Liver (tissue), 3 donors: ENCODE measurements around the gene SPRR2E.

Experiments
- CTCF ChIP-seq: fragments of 150-350 bp; IDR thresholded peaks from 2 replicates; pipeline ENCODE4 v1.5.1; 2017; ENCODE audit warnings: improper control_type of control experiment, low read depth, low read length; ENCODE audit not compliant: missing input control
- GABPA ChIP-seq, 2 donors: IDR thresholded peaks in 1 of 2; conservative IDR thresholded peaks in 1 of 2; 2 replicates each; pipeline ENCODE4 v1.6.1; 2016; ENCODE audit warnings: antibody characterized with exemption in 2 of 2, mild to moderate bottlenecking in 1 of 2, moderate library complexity in 1 of 2
- JUND ChIP-seq, 2 donors: IDR thresholded peaks; 2 replicates each; pipeline ENCODE4 v1.6.1; 2016; ENCODE audit warnings: antibody characterized with exemption in 2 of 2
- RAD21 ChIP-seq, 2 donors: IDR thresholded peaks; 2 replicates each; pipeline ENCODE4 v1.6.1; 2016; ENCODE audit warnings: antibody characterized with exemption in 2 of 2, mild to moderate bottlenecking in 2 of 2
- RXRA ChIP-seq, 2 donors: IDR thresholded peaks; 2 replicates each; pipeline ENCODE4 v1.6.1; 2017 to 2018; ENCODE audit warnings: antibody characterized with exemption in 2 of 2, mild to moderate bottlenecking in 1 of 2
- TAF1 ChIP-seq: conservative IDR thresholded peaks from 2 replicates; pipeline ENCODE4 v1.6.1; 2016; ENCODE audit warnings: antibody characterized with exemption, mild to moderate bottlenecking
- ZBTB33 ChIP-seq: IDR thresholded peaks from 2 replicates; pipeline ENCODE4 v1.6.1; 2016; ENCODE audit warnings: antibody characterized with exemption
- donor health status: healthy.
- donor health status: healthy.

GRCh38 chr1:153058154-153058553, 36.2 kb downstream of the SPRR2E start:
- no peak for TF ChIP-seq RXRA (IDR thresholded peaks at IDR 0.05)
- no peak for TF ChIP-seq CTCF
- no peak for TF ChIP-seq RAD21 (IDR thresholded peaks at IDR 0.05)
- no peak for TF ChIP-seq GABPA (IDR thresholded peaks at IDR 0.05 in 1 of 2, conservative IDR thresholded peaks at IDR 0.05 in 1 of 2)
- TF ChIP-seq TAF1: no peak
- no peak for TF ChIP-seq ZBTB33
- TF ChIP-seq JUND (IDR thresholded peaks at IDR 0.05): no peak
